Forelimb muscle (tissue), 1 donor: ENCODE results near the gene STX1A. TPM values are rescaled to one million over a fixed set of nuclear protein-coding genes. Genes with fewer than 3 reads are reported as not detected.
"Not testable (repeated sequence)": the region's sequence is repeated elsewhere in the genome, so short reads cannot be mapped to it uniquely, and the experiment has no call there.

ENCODE experiments used
- DNase-seq: peaks from one replicate; pipeline ENCODE4 v3.0.0-alpha.2; 2013; ENCODE audit warnings: low read depth
- polyA plus RNA-seq: library from polyadenylated mRNA; unstranded; fragments of 120-200 nt; gene quantifications from one replicate; pipeline ENCODE4 v1.2.1, GENCODE V29; 2013; ENCODE audit not compliant: insufficient read length

Gene STX1A
- polyA plus RNA-seq, 1 donor: 13.5 TPM

- no peak for DNase-seq
Observed at GRCh38 chr7:73736885-73737284, 17.4 kb upstream of the STX1A start.

- no peak for DNase-seq
Observed at GRCh38 chr7:73735528-73735905, 16.0 kb upstream of the STX1A start.

GRCh38 chr7:73734619-73735527, 15.4 kb upstream of the STX1A start:
- DNase-seq: no peak

GRCh38 chr7:73732397-73732796, 12.9 kb upstream of the STX1A start:
- DNase-seq: no peak

- no peak for DNase-seq
Observed at GRCh38 chr7:73730485-73730884, 11.0 kb upstream of the STX1A start.

GRCh38 chr7:73728551-73728950, 9.1 kb upstream of the STX1A start:
- DNase-seq: no peak

- no peak for DNase-seq
Observed at GRCh38 chr7:73727952-73728351, 8.5 kb upstream of the STX1A start.

- no peak for DNase-seq
Observed at GRCh38 chr7:73726083-73726466, 6.6 kb upstream of the STX1A start.

GRCh38 chr7:73723813-73724212, 4.3 kb upstream of the STX1A start:
- DNase-seq: no peak

GRCh38 chr7:73722785-73723184, 3.3 kb upstream of the STX1A start:
- no peak for DNase-seq

- DNase-seq: not testable (repeated sequence)
Observed at GRCh38 chr7:73722182-73722581, 2.7 kb upstream of the STX1A start.

- no peak for DNase-seq
Observed at GRCh38 chr7:73721377-73721817, 1.9 kb upstream of the STX1A start.

GRCh38 chr7:73720443-73720842, 974 bp upstream of the STX1A start:
- not testable (repeated sequence) for DNase-seq

GRCh38 chr7:73719806-73720169, 319 bp upstream of the STX1A start:
- no peak for DNase-seq

- DNase-seq: no peak
Observed at GRCh38 chr7:73718438-73718881, 1.0 kb downstream of the STX1A start.

- no peak for DNase-seq
Observed at GRCh38 chr7:73717991-73718405, 1.5 kb downstream of the STX1A start.

GRCh38 chr7:73717025-73717807, 2.3 kb downstream of the STX1A start:
- DNase-seq: no peak

- no peak for DNase-seq
Observed at GRCh38 chr7:73716318-73716890, 3.1 kb downstream of the STX1A start.

- no peak for DNase-seq
Observed at GRCh38 chr7:73715648-73716317, 3.7 kb downstream of the STX1A start.

GRCh38 chr7:73713319-73713718, 6.2 kb downstream of the STX1A start:
- DNase-seq: not testable (repeated sequence)

GRCh38 chr7:73712773-73713172, 6.7 kb downstream of the STX1A start:
- DNase-seq: no peak
